Measurements from ENCODE around the gene LOXHD1. TPM values are rescaled to one million over a fixed set of nuclear protein-coding genes. Genes with fewer than 3 reads are reported as not detected.

LOXHD1 gene
- total RNA-seq, 2 donors from 2014 or later: 0.11 TPM; not detected in 1

DNA sequence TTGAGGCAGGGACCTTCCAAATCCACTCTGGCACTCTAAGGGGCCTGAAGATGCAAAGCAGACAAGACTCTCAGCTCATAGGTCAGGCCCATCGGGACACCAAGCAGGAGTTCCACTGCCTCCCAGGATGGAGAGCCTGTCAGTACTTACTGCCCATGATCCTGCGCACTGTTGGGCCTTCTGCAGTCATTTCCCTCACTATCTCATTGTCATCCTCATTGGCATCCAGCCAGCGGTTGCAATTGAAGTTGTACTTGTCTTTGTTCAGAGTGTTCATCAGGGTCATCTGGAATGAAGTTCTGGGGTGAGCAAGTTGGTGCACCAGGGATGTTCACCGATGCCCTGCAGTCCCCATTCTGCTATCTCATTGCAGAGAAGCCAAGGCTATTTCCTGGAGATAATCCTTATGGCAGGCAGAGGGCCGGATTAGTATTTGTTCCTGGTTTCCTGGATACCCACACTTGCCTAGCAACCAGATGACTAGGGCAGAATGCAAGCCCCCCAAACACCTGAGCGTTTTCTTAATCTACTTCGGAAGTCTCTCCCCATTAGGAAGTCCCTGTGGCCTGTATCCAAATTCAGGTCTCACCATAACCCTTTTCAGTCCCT, 65.1 kb downstream of the LOXHD1 start:
- H3K36me3 ChIP-seq: no peaks in the 10 kb centered on the region
- peaks cover 0 to 10% of the 10 kb centered on the region in 2 donors for H3K4me1 ChIP-seq
- no peaks in the 10 kb centered on the region for H3K27me3 ChIP-seq
- no peak overlapping the region for H3K4me3 ChIP-seq
- H3K9me3 ChIP-seq: no peaks in the 10 kb centered on the region
- no peak for DNase-seq (ENCODE audit: low spot score)
- no peak overlapping the region for H3K27ac ChIP-seq
- TF ChIP-seq, protein P1, sequence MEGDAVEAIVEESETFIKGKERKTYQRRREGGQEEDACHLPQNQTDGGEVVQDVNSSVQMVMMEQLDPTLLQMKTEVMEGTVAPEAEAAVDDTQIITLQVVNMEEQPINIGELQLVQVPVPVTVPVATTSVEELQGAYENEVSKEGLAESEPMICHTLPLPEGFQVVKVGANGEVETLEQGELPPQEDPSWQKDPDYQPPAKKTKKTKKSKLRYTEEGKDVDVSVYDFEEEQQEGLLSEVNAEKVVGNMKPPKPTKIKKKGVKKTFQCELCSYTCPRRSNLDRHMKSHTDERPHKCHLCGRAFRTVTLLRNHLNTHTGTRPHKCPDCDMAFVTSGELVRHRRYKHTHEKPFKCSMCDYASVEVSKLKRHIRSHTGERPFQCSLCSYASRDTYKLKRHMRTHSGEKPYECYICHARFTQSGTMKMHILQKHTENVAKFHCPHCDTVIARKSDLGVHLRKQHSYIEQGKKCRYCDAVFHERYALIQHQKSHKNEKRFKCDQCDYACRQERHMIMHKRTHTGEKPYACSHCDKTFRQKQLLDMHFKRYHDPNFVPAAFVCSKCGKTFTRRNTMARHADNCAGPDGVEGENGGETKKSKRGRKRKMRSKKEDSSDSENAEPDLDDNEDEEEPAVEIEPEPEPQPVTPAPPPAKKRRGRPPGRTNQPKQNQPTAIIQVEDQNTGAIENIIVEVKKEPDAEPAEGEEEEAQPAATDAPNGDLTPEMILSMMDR (IDR thresholded peaks at IDR 0.05): no peak

DNA sequence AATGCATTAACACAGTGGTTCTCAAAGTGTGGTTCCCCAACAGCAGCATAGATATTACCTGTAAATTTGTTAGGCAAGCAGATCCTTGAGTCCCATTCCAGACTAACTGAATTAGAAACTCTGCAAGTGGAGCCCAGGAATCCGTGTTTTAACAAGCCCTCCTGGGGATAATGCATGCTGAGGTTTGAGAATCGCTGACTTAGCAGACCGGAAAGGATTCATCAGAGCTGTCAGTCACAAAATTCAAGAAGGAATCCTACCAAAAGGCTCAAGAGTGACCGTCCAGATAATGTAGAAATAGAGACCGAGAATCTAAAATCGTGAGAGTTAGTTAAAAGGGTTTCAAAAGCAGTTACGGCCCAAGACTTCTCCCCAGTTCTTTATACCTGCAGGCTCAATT, 66.9 kb downstream of the LOXHD1 start:
- Histone ChIP-seq H3K36me3 (no peaks in the 10 kb centered on the region), H3K4me1 (peaks cover 0 to 10% of the 10 kb centered on the region in 2 donors), H3K27me3 (no peaks in the 10 kb centered on the region), H3K4me3 (no peak overlapping the region), H3K9me3 (no peaks in the 10 kb centered on the region), H3K27ac (no peak overlapping the region)
- DNase-seq (ENCODE audit: low spot score): no peak
- TF ChIP-seq, protein P1 (IDR thresholded peaks at IDR 0.05): no peak

DNA sequence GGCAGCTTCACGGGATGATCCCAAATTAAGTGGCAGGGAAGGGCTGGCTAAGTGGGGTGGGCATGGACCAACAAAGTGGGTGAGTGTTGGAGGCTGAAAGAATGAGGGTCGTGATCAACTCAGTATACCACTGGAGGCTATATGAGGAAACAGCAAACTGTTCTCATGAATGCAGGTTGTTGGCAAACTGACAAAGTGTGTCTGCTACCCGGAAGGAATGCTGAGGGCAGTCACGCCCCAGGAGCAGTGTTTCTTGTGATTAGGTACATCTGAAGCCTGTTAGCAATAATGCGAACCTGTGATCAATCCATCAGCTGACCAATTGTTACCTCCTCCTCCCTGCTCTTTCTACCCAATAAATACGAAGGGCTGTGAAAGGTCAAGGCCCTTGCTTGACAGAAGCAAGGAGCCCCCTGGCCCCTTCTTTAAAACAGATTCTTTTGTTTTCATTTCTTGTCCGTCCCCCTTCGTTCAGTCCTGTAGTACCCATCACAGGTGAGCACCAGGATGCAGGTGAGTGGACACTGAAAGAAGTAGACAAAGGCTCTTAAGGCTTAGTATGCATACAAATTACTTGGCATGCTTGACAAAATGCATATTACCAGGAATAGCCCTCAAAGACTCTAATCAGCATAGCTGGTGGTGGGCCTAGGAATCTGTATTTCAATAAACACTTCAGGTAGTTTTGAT, 67.9 kb downstream of the LOXHD1 start:
- no peak overlapping the region for H3K4me3 ChIP-seq
- H3K27ac ChIP-seq: no peak overlapping the region
- no peaks in the 10 kb centered on the region for H3K36me3 ChIP-seq
- no peak for DNase-seq (ENCODE audit: low spot score)
- peaks cover 0 to 10% of the 10 kb centered on the region in 2 donors for H3K4me1 ChIP-seq
- no peaks in the 10 kb centered on the region for H3K27me3 ChIP-seq
- TF ChIP-seq, protein P1 (IDR thresholded peaks at IDR 0.05): no peak
- H3K9me3 ChIP-seq: no peaks in the 10 kb centered on the region

DNA sequence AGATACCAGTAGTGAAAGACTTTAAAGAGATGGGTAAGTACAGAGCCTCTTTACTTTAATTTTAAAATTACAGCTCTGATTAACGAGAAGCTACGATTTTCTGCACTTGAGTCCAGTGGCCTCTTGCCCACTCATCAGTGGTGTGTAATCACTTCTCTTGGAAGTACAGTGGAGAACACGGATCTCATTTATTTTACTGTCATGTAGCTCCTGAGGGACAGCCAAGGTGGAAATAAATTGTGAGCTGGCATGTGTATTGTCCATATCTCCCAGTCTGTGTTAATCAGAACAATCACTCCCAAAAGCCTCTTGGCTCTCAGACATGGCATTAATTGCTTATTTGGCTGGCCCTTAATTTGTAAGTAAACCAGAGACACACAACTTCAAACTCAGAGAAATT, 69.4 kb downstream of the LOXHD1 start:
- Histone ChIP-seq H3K36me3 (no peaks in the 10 kb centered on the region), H3K9me3 (no peaks in the 10 kb centered on the region)

DNA sequence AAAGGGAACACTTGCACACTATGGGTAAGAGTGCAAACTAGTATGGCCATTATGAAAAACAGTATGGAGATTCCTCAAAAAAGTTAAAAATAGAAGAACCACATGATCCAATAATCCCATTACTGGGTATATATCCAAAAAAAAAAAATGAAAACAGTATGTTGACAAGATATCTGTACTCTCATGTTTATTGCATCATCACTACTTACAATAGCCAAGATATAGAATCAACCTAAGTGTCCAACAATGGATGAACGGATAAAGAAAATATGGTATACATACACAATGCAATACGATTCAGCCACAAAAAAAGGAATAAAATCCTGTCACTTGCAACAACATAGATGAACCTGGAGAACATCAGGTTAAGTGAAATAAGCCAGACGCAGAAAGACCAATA, 73.3 kb downstream of the LOXHD1 start:
- Histone ChIP-seq H3K27ac (no peak overlapping the region), H3K4me1 (peaks cover 0 to 10% of the 10 kb centered on the region in 2 donors)

More for the DNA sequence above, 69.4 kb downstream of the LOXHD1 start:
- no peak overlapping the region for H3K27ac ChIP-seq
- no peaks in the 10 kb centered on the region for H3K27me3 ChIP-seq
- peaks cover 0 to 10% of the 10 kb centered on the region in 2 donors for H3K4me1 ChIP-seq
- DNase-seq (ENCODE audit: low spot score): no peak
- TF ChIP-seq, protein P1 (IDR thresholded peaks at IDR 0.05): no peak
- H3K4me3 ChIP-seq: no peak overlapping the region

More for the DNA sequence above, 73.3 kb downstream of the LOXHD1 start:
- no peak for DNase-seq (ENCODE audit: low spot score)
- no peak overlapping the region for H3K4me3 ChIP-seq
- TF ChIP-seq, protein P1 (IDR thresholded peaks at IDR 0.05): no peak
- no peaks in the 10 kb centered on the region for H3K36me3 ChIP-seq
- H3K27me3 ChIP-seq: no peaks in the 10 kb centered on the region
- H3K9me3 ChIP-seq: peaks cover 0 to 15% of the 10 kb centered on the region in 2 donors
